Measurements from ENCODE around the gene ITIH1.

DNA sequence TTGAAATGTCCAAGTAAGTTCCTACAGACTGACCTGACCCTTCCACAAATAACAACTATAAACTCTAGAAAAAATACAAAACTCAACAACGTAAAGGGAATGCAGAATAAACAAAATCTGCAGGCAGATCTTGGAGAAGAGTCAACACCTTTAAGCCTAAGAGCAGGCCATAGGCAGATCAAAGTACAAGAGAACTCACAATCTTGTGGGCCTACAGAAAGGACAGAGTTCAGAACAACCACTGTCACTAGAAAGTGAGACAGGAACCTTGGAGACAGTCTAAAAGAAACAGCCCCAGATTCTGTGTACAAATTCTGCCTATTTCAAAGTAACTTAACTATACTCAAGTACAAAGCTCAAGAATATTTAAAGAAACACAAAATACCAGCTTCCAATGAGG, 37.7 kb upstream of the ITIH1 start:
- TF ChIP-seq, protein P1, sequence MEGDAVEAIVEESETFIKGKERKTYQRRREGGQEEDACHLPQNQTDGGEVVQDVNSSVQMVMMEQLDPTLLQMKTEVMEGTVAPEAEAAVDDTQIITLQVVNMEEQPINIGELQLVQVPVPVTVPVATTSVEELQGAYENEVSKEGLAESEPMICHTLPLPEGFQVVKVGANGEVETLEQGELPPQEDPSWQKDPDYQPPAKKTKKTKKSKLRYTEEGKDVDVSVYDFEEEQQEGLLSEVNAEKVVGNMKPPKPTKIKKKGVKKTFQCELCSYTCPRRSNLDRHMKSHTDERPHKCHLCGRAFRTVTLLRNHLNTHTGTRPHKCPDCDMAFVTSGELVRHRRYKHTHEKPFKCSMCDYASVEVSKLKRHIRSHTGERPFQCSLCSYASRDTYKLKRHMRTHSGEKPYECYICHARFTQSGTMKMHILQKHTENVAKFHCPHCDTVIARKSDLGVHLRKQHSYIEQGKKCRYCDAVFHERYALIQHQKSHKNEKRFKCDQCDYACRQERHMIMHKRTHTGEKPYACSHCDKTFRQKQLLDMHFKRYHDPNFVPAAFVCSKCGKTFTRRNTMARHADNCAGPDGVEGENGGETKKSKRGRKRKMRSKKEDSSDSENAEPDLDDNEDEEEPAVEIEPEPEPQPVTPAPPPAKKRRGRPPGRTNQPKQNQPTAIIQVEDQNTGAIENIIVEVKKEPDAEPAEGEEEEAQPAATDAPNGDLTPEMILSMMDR (conservative IDR thresholded peaks at IDR 0.05), result no peak
- TF ChIP-seq ZFX (IDR thresholded peaks at IDR 0.05), result no peak
